B cell (primary cell): Measurements from ENCODE around the gene PCDHB7. TPM values are rescaled to one million over a fixed set of nuclear protein-coding genes. Genes with fewer than 3 reads are reported as not detected.
"Not testable (repeated sequence)": the region's sequence is repeated elsewhere in the genome, so short reads cannot be mapped to it uniquely, and the experiment has no call there.

Experiments
- ATAC-seq: fragments of 200-7000 bp; cut with Tn5 transposase; one replicate; pipeline ENCODE4 v1.10.0; 2021; ENCODE audit warnings: low read depth, mild to moderate bottlenecking, moderate number of reproducible peaks, moderate library complexity
- CTCF ChIA-PET: fragments of 350-600 bp; sonication (Branson Sonifier 250); formaldehyde crosslinking; loops from one replicate; lab custom pipeline; 2021; ENCODE audit warnings: antibody characterized with exemption, inconsistent platforms; lab: Charles Lee
- POLR2A ChIA-PET: fragments of 350-600 bp; sonication (Branson Sonifier 250); formaldehyde crosslinking; loops from one replicate; lab custom pipeline; 2021; ENCODE audit warnings: antibody characterized with exemption; lab: Charles Lee
- DNase-seq: peaks from one replicate; pipeline ENCODE4 v3.0.0; 2013
- H2AFZ ChIP-seq: 2 replicates; pipeline ENCODE4 v1.6.1; 2012; ENCODE audit warnings: mild to moderate bottlenecking, low read depth, low read length; ENCODE audit not compliant: insufficient read depth, poor library complexity, severe bottlenecking
- H3K27ac ChIP-seq, 2 donors: 1 replicate in 1 of 2; 2 replicates in 1 of 2; pipeline ENCODE4 v1.5.1; 2012 to 2013; ENCODE audit warnings: low read length in 2 of 2, mild to moderate bottlenecking in 2 of 2, moderate library complexity in 1 of 2
- H3K27me3 ChIP-seq, 4 experiments: fragments of 200-600 bp in 1 of 4; sonication (generic) in 1 of 4; replicated peaks in 1 of 4; 1 replicate in 2 of 4; 2 replicates in 2 of 4; pipeline versions ENCODE4 v1.6.1 to v1.7.0; 2013 to 2016; ENCODE audit warnings: low read length in 3 of 4, mild to moderate bottlenecking in 2 of 4, mixed read lengths in 1 of 4, moderate library complexity in 1 of 4; ENCODE audit not compliant: insufficient read depth in 4 of 4, control insufficient read depth in 3 of 4; ENCODE audit errors: control extremely low read depth in 1 of 4
- H3K36me3 ChIP-seq, 2 experiments: replicated peaks in 1 of 2; 1 replicate in 1 of 2; 2 replicates in 1 of 2; pipeline versions ENCODE4 v1.6.1 to v1.7.1; 2013; ENCODE audit warnings: low read length in 1 of 2; ENCODE audit not compliant: insufficient read depth in 2 of 2, control insufficient read depth in 1 of 2; ENCODE audit errors: control extremely low read depth in 1 of 2, extremely low read depth in 1 of 2
- H3K4me1 ChIP-seq, 2 donors: fragments of 200-600 bp in 1 of 2; sonication (generic) in 1 of 2; 1 replicate in 1 of 2; 2 replicates in 1 of 2; pipeline versions ENCODE4 v1.5.1 to v1.6.1; 2013 to 2017; ENCODE audit warnings: low read length in 2 of 2; ENCODE audit not compliant: control insufficient read depth in 2 of 2, insufficient read depth in 2 of 2
- H3K4me2 ChIP-seq: replicated peaks from 2 replicates; pipeline ENCODE3; 2012; ENCODE audit warnings: mild to moderate bottlenecking, low read depth, low read length; ENCODE audit not compliant: poor library complexity, severe bottlenecking
- H3K4me3 ChIP-seq, 5 experiments: fragments of 200-600 bp in 1 of 5; sonication (generic) in 1 of 5; 1 replicate in 3 of 5; 2 replicates in 2 of 5; pipeline versions ENCODE4 v1.5.1 to v1.7.0; 2011 to 2016; ENCODE audit warnings: low read length in 4 of 5, mild to moderate bottlenecking in 4 of 5, low read depth in 2 of 5, control low read depth in 1 of 5, moderate library complexity in 1 of 5; ENCODE audit not compliant: insufficient read depth in 1 of 5; ENCODE audit errors: control extremely low read depth in 1 of 5, extremely low read depth in 1 of 5
- H3K79me2 ChIP-seq: fragments of 200-600 bp; sonication (generic); one replicate; pipeline ENCODE4 v1.6.0; 2016; ENCODE audit warnings: low read length; ENCODE audit not compliant: control insufficient read depth, insufficient read depth
- H3K9ac ChIP-seq: fragments of 200-600 bp; sonication (generic); 2 replicates; pipeline ENCODE4 v1.6.1; 2017; ENCODE audit warnings: mild to moderate bottlenecking, low read length, moderate library complexity
- H3K9me3 ChIP-seq, 3 donors: one replicate each; pipeline versions ENCODE4 v1.6.1 to v1.7.1; 2013; ENCODE audit warnings: low read length in 2 of 3; ENCODE audit not compliant: control insufficient read depth in 2 of 3, insufficient read depth in 1 of 3; ENCODE audit errors: control extremely low read depth in 1 of 3
- H4K20me1 ChIP-seq: 2 replicates; pipeline ENCODE4 v1.6.0; 2012; ENCODE audit warnings: mild to moderate bottlenecking, low read length; ENCODE audit not compliant: insufficient read depth, control insufficient read depth, poor library complexity, severe bottlenecking
- H3K27ac Mint-ChIP-seq: one replicate; pipeline ENCODE4 v1.8.0; 2021; ENCODE audit warnings: mixed read lengths
- H3K27me3 Mint-ChIP-seq: one replicate; pipeline ENCODE4 v1.8.0; 2021; ENCODE audit warnings: mixed read lengths
- H3K4me1 Mint-ChIP-seq: one replicate; pipeline ENCODE4 v1.8.0; 2021; ENCODE audit warnings: mixed read lengths
- H3K4me3 Mint-ChIP-seq: one replicate; pipeline ENCODE4 v1.8.0; 2021; ENCODE audit warnings: mixed read lengths
- H3K9me3 Mint-ChIP-seq: one replicate; pipeline ENCODE4 v1.8.0; 2022; ENCODE audit warnings: mixed read lengths; ENCODE audit not compliant: insufficient read depth
- WGBS: methylation state at CpG from one replicate; pipeline ENCODE4 v1.1.5; 2013; ENCODE audit warnings: missing lambda C conversion rate; ENCODE audit not compliant: insufficient coverage; 5-methylcytosine and 5-hydroxymethylcytosine counted together
- intact Hi-C: fragments of 100-400 bp; cut with micrococcal nuclease; formaldehyde crosslinking; loops from one replicate; pipeline ENCODE4 v1.10.0; 2022
- polyA plus RNA-seq: library from polyadenylated mRNA; depleted of rRNA; stranded (reverse); fragments of >200 nt; gene quantifications from 2 replicates; pipeline ENCODE4 v1.2.3, GENCODE V29; 2012
- total RNA-seq, 2 donors: library from RNA; stranded (reverse); fragments of 120-200 nt in 1 of 2; gene quantifications; 1 replicate in 1 of 2; 2 replicates in 1 of 2; pipeline versions ENCODE4 v1.2.3 to v1.2.4, GENCODE V29; 2013 to 2022

Gene PCDHB7
- total and polyA plus RNA-seq, 2 donors (not counting 1 experiment from before 2014, with no cell fraction given): not detected

- H3K4me3 Mint-ChIP-seq, H4K20me1 ChIP-seq, H3K9ac ChIP-seq, H3K27ac Mint-ChIP-seq, H3K4me1 ChIP-seq, POLR2A ChIA-PET, CTCF ChIA-PET, H3K4me1 Mint-ChIP-seq, H3K36me3 ChIP-seq, intact Hi-C loops, H2AFZ ChIP-seq, DNase-seq, H3K4me3 ChIP-seq, H3K27ac ChIP-seq, ATAC-seq, H3K79me2 ChIP-seq, H3K4me2 ChIP-seq, H3K9me3 Mint-ChIP-seq: not testable (repeated sequence)
- 22% methylated on average over 11 of the region's 27 CpGs for WGBS
- peaks cover 0 to 15% (median 11%) of the 10 kb centered on the region in 4 experiments for H3K27me3 ChIP-seq
- peaks cover 48% of the 10 kb centered on the region for H3K27me3 Mint-ChIP-seq
- peaks cover 0 to 16% (median 4%) of the 10 kb centered on the region in 3 donors for H3K9me3 ChIP-seq
Observed at GRCh38 chr5:141210849-141211248, 38.4 kb downstream of the PCDHB7 start.

GRCh38 chr5:141213656-141214339, 41.4 kb downstream of the PCDHB7 start, which contains the start of gene PCDHB13:
Gene PCDHB13 (plus strand): TSS chr5:141213919. CDS start chr5:141214124, 205 bp downstream.
- H3K9ac ChIP-seq, DNase-seq, H3K79me2 ChIP-seq, H3K27ac Mint-ChIP-seq, H3K9me3 Mint-ChIP-seq, H3K4me1 Mint-ChIP-seq, H3K36me3 ChIP-seq, H3K4me3 ChIP-seq, H3K4me2 ChIP-seq, H3K27ac ChIP-seq, H4K20me1 ChIP-seq, POLR2A ChIA-PET, H3K4me3 Mint-ChIP-seq, H2AFZ ChIP-seq, intact Hi-C loops, H3K4me1 ChIP-seq, ATAC-seq: not testable (repeated sequence)
- H3K27me3 Mint-ChIP-seq: peaks cover 47% of the 10 kb centered on the region
- WGBS: 17% methylated on average over 1 of the region's 18 CpGs
- Histone ChIP-seq H3K27me3 (peaks cover 0 to 13% (median 10%) of the 10 kb centered on the region in 4 experiments), H3K9me3 (peaks cover 0 to 29% (median 11%) of the 10 kb centered on the region in 3 donors)
- CTCF ChIA-PET: interaction anchor here (0.6 kb wide), 1 partner anchor 1206 kb away, joined by 3 read pairs; no protein-coding TSS in a partner anchor

GRCh38 chr5:141214583-141214982, 42.1 kb downstream of the PCDHB7 start:
- POLR2A ChIA-PET: not testable (repeated sequence)

GRCh38 chr5:141215504-141215903, 43.1 kb downstream of the PCDHB7 start:
- CTCF ChIA-PET, H3K4me3 Mint-ChIP-seq, H3K9me3 Mint-ChIP-seq, H3K9ac ChIP-seq, H3K27me3 ChIP-seq, H3K36me3 ChIP-seq, ATAC-seq, intact Hi-C loops, H3K4me1 ChIP-seq, H3K27ac Mint-ChIP-seq, DNase-seq, H3K27ac ChIP-seq, H3K4me1 Mint-ChIP-seq, POLR2A ChIA-PET, H3K79me2 ChIP-seq, H3K4me2 ChIP-seq, H3K4me3 ChIP-seq, H4K20me1 ChIP-seq, H2AFZ ChIP-seq: not testable (repeated sequence)
- H3K9me3 ChIP-seq: peaks cover 0 to 21% (median 11%) of the 10 kb centered on the region in 3 donors
- peaks cover 46% of the 10 kb centered on the region for H3K27me3 Mint-ChIP-seq
- 40% methylated on average over 21 of the region's 40 CpGs for WGBS

More at GRCh38 chr5:141214583-141214982, 42.1 kb downstream of the PCDHB7 start:
- 66% methylated on average over 4 of the region's 12 CpGs for WGBS
- H3K4me1 ChIP-seq, H3K27me3 ChIP-seq, CTCF ChIA-PET, H3K27ac Mint-ChIP-seq, H3K27ac ChIP-seq, intact Hi-C loops, DNase-seq, H3K9ac ChIP-seq, H3K79me2 ChIP-seq, ATAC-seq, H3K4me3 ChIP-seq, H3K4me1 Mint-ChIP-seq, H3K4me2 ChIP-seq, H3K36me3 ChIP-seq, H4K20me1 ChIP-seq, H2AFZ ChIP-seq, H3K9me3 Mint-ChIP-seq, H3K4me3 Mint-ChIP-seq: not testable (repeated sequence)
- peaks cover 45% of the 10 kb centered on the region for H3K27me3 Mint-ChIP-seq
- H3K9me3 ChIP-seq: peaks cover 0 to 27% (median 11%) of the 10 kb centered on the region in 3 donors
